ENCODE data around the gene XRCC1. TPM values are rescaled to one million over a fixed set of nuclear protein-coding genes. Genes with fewer than 3 reads are reported as not detected.

Gene XRCC1
- total RNA-seq, 1 donor from 2014 or later: 12.8 TPM

DNA sequence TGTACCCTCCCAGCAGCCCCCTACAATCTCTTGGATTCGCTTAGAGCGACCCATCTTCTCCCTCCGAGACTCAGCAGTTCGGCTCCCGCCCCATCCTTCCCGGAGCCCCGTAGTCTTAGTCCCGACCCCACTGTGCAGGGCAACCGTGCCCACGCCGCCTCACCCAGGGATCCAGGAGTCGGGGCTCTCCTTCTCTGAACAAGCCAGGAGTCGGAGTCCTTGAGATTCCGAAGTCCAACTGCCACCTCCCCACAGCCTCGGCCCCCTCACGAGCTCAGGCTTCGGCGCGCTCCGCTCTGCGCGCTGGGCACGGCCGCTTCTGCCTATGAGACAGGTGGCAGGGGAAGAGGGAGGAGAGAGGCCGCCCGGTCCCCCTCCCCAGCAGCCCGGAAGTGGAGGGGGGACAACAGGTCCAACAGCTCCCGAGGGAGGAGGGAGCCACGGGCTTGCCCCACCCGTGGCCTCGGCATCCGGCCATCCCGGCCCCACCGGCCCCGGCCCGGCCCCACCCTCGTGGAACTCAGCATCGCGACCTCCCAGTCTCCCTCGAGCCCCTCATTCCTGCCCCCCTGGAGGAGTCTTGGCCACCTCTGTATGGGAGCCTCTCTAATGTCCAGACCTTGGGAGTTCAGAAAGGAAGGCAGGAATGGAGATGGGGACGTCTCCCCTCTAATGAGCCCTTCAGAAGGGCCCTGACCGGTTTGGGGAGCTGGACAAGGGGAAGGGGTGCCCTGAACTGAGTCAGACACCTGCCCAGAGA lies 70.7 kb downstream of the XRCC1 start, which contains the start of gene PHLDB3:
TSS of gene PHLDB3 (minus strand) at position 321 of the 760 bp plus-strand sequence. CDS start 628 bp downstream, outside the sequence.
- DNase-seq: no peak
- peaks cover 20% of the 10 kb centered on the region for H3K4me1 ChIP-seq
- H3K9me3 ChIP-seq (replicated peaks): no peaks in the 10 kb centered on the region
- peaks cover 15% of the 10 kb centered on the region for H3K36me3 ChIP-seq
- TF ChIP-seq, protein P1, sequence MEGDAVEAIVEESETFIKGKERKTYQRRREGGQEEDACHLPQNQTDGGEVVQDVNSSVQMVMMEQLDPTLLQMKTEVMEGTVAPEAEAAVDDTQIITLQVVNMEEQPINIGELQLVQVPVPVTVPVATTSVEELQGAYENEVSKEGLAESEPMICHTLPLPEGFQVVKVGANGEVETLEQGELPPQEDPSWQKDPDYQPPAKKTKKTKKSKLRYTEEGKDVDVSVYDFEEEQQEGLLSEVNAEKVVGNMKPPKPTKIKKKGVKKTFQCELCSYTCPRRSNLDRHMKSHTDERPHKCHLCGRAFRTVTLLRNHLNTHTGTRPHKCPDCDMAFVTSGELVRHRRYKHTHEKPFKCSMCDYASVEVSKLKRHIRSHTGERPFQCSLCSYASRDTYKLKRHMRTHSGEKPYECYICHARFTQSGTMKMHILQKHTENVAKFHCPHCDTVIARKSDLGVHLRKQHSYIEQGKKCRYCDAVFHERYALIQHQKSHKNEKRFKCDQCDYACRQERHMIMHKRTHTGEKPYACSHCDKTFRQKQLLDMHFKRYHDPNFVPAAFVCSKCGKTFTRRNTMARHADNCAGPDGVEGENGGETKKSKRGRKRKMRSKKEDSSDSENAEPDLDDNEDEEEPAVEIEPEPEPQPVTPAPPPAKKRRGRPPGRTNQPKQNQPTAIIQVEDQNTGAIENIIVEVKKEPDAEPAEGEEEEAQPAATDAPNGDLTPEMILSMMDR (IDR thresholded peaks at IDR 0.05; ENCODE audit: borderline replicate concordance): no peak
- H3K27me3 ChIP-seq (ENCODE audit: low read depth): no peaks in the 10 kb centered on the region
- H3K4me3 ChIP-seq: peak within 1 kb of the TSS; percentile 77
- peak within 1 kb of the TSS; percentile 83 for H3K27ac ChIP-seq (replicated peaks)
- intact Hi-C loops (cut with micrococcal nuclease): no loop called here

DNA sequence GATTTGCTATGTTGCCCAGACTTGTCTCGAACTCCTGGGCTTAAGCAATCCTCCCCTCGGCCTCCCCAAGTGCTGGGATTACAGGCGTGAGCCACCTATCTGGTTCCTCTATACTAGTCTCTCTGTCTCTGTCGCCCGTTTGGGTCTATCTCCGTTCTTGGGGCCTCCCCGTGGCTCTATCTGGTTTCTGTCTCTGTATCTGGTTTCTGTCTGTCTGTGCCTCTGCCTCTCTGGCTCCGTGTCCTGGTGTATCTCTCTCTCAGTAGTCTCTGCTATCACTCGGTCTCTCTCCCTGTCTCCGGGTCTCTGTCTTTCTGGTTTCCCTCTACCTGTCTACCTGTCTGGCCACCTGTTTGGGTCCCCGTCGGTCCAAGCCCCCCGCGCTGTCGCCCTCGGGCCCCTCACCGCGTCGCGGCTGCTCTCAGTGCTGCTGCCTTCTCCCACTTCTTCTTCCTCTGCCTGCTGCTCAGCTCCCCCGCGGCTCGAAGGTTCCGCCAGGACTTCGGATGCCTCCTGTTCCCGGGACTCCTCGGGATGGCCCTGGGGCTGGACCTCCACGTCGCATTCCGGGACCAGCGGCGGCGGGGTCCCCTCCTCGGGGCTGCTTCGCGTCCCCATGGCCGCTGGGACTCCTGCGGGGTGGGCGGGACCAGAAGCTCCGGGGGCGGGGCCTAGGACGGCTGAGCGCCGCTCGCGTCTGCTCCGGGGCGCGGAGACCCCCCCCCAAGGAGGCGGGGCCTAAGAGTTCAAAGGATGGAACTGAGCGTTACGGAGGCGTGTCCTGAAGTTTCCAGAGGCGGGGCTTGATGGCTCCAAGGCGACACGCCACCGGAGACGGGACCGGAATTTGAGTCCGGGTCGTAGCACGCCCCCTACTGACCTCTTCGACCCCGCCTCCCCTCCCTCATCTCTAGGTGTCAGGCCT lies 71.6 kb downstream of the XRCC1 start:
- Histone ChIP-seq H3K27me3 (ENCODE audit: low read depth) (no peaks in the 10 kb centered on the region), H3K27ac (replicated peaks) (peak overlapping the region; percentile 83), H3K36me3 (peaks cover 11% of the 10 kb centered on the region), H3K4me1 (peaks cover 27% of the 10 kb centered on the region), H3K4me3 (peak overlapping the region; percentile 77), H3K9me3 (replicated peaks) (no peaks in the 10 kb centered on the region)
- TF ChIP-seq, protein P1 (IDR thresholded peaks at IDR 0.05; ENCODE audit: borderline replicate concordance): no peak
- intact Hi-C loops (cut with micrococcal nuclease): no loop called here
- peak; percentile 98 for DNase-seq

DNA sequence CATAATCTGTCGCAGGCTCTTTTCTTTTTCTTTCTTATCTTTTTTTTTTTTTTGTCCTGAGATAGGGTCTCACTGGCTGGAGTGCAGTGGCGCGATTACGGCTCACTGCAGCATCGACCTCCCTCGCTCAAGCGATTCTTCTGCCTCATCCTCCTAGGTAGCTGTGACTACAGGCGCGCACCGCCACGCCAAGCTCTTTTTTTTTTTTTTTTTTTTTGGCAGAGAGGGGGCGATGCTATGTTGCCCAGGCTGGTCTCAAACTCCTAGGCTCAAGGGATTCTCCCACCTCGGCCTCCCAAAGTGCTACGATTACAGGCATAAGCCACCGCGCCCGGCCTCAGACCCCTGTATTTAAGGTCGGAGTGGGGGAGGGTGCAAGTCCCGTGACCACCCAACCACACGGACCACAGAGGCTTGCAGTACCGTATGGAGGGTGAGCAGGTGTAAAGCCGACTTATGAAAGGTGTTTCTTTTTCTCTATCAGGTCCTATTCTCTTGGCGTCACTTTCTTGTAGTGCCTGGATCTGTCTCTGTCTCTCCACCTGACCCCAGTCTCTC lies 72.8 kb downstream of the XRCC1 start:
- TF ChIP-seq, protein P1 (IDR thresholded peaks at IDR 0.05; ENCODE audit: borderline replicate concordance): no peak
- Histone ChIP-seq H3K36me3 (peaks cover 2% of the 10 kb centered on the region), H3K4me1 (peaks cover 38% of the 10 kb centered on the region), H3K27me3 (ENCODE audit: low read depth) (no peaks in the 10 kb centered on the region), H3K27ac (replicated peaks) (no peak overlapping the region), H3K4me3 (no peak overlapping the region), H3K9me3 (replicated peaks) (no peaks in the 10 kb centered on the region)
- intact Hi-C loops (cut with micrococcal nuclease): no loop called here
- DNase-seq: no peak

DNA sequence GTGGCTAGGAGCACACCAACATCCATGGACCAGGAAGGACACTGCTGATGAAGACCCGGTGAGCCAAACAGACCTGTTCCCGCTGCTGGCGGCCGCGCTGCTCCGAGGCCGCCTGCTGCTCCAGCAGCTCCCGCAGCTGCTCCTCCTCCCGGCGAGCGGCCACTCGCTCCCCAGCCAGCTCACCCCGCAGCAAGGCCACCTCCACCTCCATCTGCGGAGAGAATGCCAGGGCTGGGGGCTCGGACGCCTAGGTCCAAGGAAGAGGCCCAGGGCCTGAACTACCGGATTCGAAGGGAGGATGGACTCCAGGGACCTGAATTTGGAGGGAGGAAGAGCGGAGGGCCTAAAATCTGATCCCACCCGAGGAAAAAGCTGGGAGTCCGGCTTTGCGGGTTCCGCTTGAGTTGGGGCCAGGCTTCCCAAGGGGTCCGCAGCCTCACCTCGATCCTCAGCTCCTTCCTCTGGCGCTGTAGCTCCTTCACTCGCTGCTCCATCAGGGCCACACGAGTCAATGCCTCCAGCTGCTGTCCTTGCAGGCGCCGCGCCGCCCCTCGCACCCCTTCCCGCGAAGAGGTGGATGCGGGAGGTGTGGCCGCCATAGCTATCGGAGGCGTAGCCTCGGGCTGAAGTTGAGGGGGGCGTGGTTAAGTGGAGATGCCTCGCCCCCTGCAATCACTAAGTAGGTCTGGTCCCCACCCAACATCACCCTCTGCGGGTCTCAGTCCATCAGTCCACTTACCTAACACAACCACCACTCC lies 73.5 kb downstream of the XRCC1 start:
- TF ChIP-seq, protein P1 (IDR thresholded peaks at IDR 0.05; ENCODE audit: borderline replicate concordance): no peak
- Histone ChIP-seq H3K27ac (replicated peaks) (no peak overlapping the region), H3K4me1 (peaks cover 38% of the 10 kb centered on the region), H3K4me3 (no peak overlapping the region), H3K36me3 (peaks cover 9% of the 10 kb centered on the region), H3K9me3 (replicated peaks) (no peaks in the 10 kb centered on the region), H3K27me3 (ENCODE audit: low read depth) (no peaks in the 10 kb centered on the region)
- intact Hi-C loops (cut with micrococcal nuclease): no loop called here
- DNase-seq: no peak

DNA sequence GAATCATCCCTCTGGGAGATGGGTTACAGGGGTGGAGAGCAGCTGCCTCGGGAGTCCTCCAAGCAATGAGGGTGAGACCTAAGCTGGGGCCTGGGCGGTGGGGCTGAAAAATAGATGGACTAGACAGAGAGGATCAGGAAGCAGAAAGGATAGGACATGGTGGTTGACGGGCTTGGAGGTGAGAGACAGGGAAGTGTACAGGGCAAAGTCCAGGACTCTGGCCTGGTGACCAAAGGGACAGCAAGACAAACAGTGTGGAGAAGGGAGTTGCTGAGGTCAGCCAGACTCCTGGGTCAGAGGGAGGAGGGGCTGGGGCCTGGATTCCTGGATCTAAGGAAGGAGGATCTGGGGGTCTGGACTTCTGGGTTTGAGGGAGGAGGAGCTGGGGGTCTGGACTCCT lies 76.3 kb downstream of the XRCC1 start:
- TF ChIP-seq, protein P1 (IDR thresholded peaks at IDR 0.05; ENCODE audit: borderline replicate concordance): no peak
- intact Hi-C loops (cut with micrococcal nuclease): no loop called here
- peaks cover 34% of the 10 kb centered on the region for H3K36me3 ChIP-seq

More for the DNA sequence above, 76.3 kb downstream of the XRCC1 start:
- Histone ChIP-seq H3K9me3 (replicated peaks) (no peaks in the 10 kb centered on the region), H3K4me1 (peaks cover 27% of the 10 kb centered on the region), H3K27ac (replicated peaks) (peak overlapping the region; percentile 59), H3K4me3 (no peak overlapping the region), H3K27me3 (ENCODE audit: low read depth) (no peaks in the 10 kb centered on the region)
- no peak for DNase-seq
